Measurements from ENCODE around the gene AHI1.
"Not testable (repeated sequence)": the region's sequence is repeated elsewhere in the genome, so short reads cannot be mapped to it uniquely, and the experiment has no call there.

Gene AHI1

DNA sequence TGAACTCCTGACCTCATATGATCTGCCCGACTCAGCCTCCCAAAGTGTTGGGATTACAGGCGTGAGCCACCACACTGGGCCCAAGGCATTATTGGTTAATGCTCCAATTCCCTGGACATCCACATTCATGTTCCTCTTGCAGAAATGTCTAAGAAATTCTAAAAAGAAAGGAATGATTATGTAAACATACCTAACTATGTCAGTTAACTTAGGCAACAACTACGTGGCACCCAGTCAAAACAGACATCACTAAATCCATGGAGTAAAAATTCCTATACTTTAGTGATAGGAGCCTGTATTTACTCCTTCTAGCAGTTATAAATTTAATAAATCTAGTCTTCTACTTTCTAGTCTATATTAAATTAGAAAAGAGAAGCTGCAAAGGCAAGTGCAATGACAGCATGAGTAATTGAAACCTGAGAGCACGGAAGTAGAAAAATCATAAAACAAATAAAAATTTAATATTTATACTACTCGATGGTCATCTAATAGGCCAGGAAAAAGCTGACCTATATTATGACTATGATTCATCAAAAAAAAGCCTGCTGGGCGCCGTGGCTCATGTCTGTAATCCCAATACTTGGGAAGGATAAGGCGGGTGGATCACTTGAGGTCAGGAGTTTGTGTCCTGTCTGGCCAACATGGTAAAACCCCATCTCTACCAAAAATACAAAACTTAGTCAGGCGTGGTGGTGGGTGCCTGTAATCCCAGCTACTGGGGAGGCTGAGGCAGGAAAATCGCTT, 4.2 kb downstream of the AHI1 start:
- no peak overlapping the region for H3K27ac ChIP-seq
- TF ChIP-seq ZFX (IDR thresholded peaks at IDR 0.05; ENCODE audit: borderline replicate concordance) (no peak), CTCF (IDR thresholded peaks at IDR 0.05) (no peak)

DNA sequence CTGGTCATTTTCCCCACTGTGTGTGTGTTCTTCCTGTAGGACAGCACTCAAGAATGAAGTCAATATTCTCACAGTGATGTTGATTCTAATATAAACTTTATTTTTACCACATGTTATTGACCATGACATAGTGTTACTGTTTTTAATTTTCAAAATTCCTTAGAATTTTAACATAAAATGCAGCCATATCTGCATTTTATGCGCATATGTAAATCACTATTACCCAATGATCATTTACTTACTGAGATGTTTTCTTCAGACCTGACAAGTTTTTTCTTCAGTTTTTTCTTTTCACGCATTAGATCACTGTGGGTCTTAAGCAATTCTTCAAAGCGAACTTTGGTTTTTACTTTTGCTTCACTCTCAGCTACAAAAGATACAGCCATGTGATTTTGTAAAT, 7.2 kb downstream of the AHI1 start:
- H3K27ac ChIP-seq = no peak overlapping the region
- TF ChIP-seq ZFX (IDR thresholded peaks at IDR 0.05; ENCODE audit: borderline replicate concordance) = no peak
- TF ChIP-seq CTCF (IDR thresholded peaks at IDR 0.05) = no peak

DNA sequence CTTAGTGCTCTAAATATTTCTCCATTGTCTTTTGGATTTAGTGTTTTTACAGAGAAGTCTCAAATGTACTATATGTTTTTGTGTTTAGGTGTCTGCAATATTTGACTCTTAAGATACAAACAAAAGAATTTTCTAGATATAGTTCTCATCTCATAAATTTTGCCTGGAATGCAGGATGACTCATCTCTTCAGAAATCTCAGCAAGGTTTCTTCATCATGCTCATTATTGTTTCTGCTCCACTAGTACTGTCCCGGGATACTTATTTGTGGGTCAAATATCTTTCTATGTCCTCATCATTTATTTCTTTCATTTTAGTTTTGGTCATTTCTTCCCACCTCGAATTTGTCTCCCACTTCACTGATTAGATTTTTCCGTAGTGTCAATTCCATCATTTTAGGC, 9.5 kb downstream of the AHI1 start:
- H3K27ac ChIP-seq = no peak overlapping the region
- TF ChIP-seq CTCF (IDR thresholded peaks at IDR 0.05) = no peak
- no peak for TF ChIP-seq ZFX (IDR thresholded peaks at IDR 0.05; ENCODE audit: borderline replicate concordance)

DNA sequence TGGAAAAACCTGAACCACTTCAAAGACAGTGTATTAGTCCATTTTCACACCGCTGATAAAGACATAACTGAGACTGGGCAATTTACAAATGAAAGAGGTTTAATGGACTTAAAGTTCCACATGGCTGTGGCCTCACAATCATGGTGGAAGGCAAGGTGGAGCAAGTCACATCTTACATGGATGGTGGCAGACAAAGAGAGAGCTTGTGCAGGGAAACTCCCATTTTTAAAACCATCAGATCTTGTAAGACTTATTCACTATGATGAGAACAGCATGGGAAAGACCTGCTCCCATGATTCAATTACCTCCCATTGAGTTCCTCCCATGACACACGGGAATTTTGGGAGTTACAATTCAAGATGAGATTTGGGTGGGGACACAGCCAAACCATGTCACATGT, 13.6 kb downstream of the AHI1 start:
- not testable (repeated sequence) for H3K27ac ChIP-seq

DNA sequence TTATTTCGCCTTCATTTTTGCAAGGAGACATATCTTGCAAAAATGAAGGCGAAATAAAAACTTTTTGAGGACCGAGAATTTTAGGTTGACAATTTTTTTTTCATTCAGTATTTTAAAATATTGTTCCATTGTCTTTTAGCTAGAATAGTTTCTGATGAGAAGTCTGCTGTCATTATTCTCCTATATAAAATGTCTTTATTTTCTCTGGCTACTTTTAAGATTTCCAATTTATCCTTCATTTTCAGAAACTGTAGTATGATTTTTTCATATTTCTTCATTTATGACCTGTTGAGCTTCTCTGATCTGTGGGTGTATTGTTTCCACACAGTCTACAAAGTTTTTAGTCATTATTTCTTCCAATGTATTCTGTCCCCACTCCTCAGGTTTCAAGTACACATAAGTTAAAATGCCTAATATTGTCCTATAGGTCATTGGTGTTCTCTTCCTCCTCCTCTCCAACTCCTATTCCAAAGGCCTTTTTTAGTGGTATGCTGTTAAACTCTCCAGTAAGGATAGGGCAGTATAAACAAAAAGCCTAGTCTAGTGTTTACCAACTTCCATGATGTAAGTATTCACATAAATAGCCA, 15.7 kb downstream of the AHI1 start:
- TF ChIP-seq CTCF (IDR thresholded peaks at IDR 0.05) (no peak), ZFX (IDR thresholded peaks at IDR 0.05; ENCODE audit: borderline replicate concordance) (no peak)
- no peak overlapping the region for H3K27ac ChIP-seq

GRCh38 chr6:135479601-135480000, 17.9 kb downstream of the AHI1 start:
- no peak for TF ChIP-seq CTCF (IDR thresholded peaks at IDR 0.05)
- no peak for TF ChIP-seq ZFX (IDR thresholded peaks at IDR 0.05; ENCODE audit: borderline replicate concordance)

DNA sequence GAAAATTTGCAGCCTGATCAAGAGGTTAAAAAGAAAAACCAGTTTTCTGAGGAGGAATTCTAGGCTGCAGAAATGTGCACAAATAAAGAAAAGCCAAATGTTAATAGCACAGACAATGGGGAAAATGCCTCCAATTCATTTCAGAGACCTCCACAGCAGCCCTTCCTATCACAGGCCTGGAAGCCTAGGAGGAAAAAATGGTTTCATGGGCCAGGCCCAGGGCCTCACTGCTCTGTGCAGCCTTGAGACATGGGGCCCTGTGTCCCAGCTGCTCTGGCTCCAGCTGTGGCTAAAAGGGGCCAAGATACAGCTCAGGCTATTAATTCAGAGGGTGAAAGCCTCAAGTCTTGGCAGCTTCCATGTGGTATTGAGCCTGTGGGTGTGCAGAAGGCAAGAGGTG, 18.9 kb downstream of the AHI1 start:
- no peak overlapping the region for H3K27ac ChIP-seq
- TF ChIP-seq ZFX (IDR thresholded peaks at IDR 0.05; ENCODE audit: borderline replicate concordance) = no peak
- no peak for TF ChIP-seq CTCF (IDR thresholded peaks at IDR 0.05)

More at GRCh38 chr6:135479601-135480000, 17.9 kb downstream of the AHI1 start:
- H3K27ac ChIP-seq = no peak overlapping the region
